Gastrocnemius medialis (tissue), 4 donors: ENCODE measurements around the gene SH2D5. TPM values are rescaled to one million over a fixed set of nuclear protein-coding genes. Genes with fewer than 3 reads are reported as not detected.

Experiments used
- ATAC-seq, 2 donors: fragments of 150-250 bp; one replicate each; pipeline ENCODE4 v1.9.1; 2016
- DNase-seq, 2 donors: peaks; one replicate each; pipeline ENCODE4 v3.0.0-alpha.2; 2019
- H3K27ac ChIP-seq, 4 donors: fragments of 200-600 bp; sonication (generic); 1 replicate in 1 of 4; 2 replicates in 3 of 4; pipeline ENCODE4 v1.5.1; 2016 to 2018; ENCODE audit warnings: mild to moderate bottlenecking in 2 of 4, moderate library complexity in 1 of 4
- H3K27me3 ChIP-seq, 3 donors: fragments of 200-600 bp; sonication (generic) in 2 of 3; 1 replicate in 1 of 3; 2 replicates in 2 of 3; pipeline versions ENCODE4 v1.5.1 to v1.6.0; 2016 to 2019; ENCODE audit warnings: mild to moderate bottlenecking in 1 of 3, moderate library complexity in 1 of 3
- H3K36me3 ChIP-seq, 2 donors: fragments of 200-600 bp; sonication (generic) in 1 of 2; one replicate each; pipeline ENCODE4 v1.5.1; 2017 to 2018
- H3K4me1 ChIP-seq, 2 donors: fragments of 200-600 bp; sonication (generic) in 1 of 2; one replicate each; pipeline ENCODE4 v1.5.1; 2016 to 2017; ENCODE audit warnings: mild to moderate bottlenecking in 2 of 2
- H3K4me3 ChIP-seq, 4 donors: fragments of 200-600 bp; sonication (generic) in 3 of 4; 1 replicate in 1 of 4; 2 replicates in 3 of 4; pipeline ENCODE4 v1.5.1; 2016 to 2019; ENCODE audit warnings: mild to moderate bottlenecking in 2 of 4
- H3K9me3 ChIP-seq, 3 donors: fragments of 200-600 bp; sonication (generic) in 2 of 3; 1 replicate in 1 of 3; 2 replicates in 2 of 3; pipeline ENCODE4 v1.5.1; 2016 to 2019
- POLR2A ChIP-seq, 2 donors: fragments of 450-650 bp; IDR thresholded peaks; one replicate each; pipeline ENCODE4 v1.6.1; 2017; ENCODE audit warnings: antibody characterized with exemption in 2 of 2, mild to moderate bottlenecking in 2 of 2, moderate library complexity in 2 of 2
- in situ Hi-C, 4 donors: fragments of 200-750 bp; cut with MboI; loops; one replicate each; pipeline versions ENCODE4 v1.15.0 to v1.8.0; 2017; ENCODE audit warnings: low sequenced_read_pairs in 4 of 4
- intact Hi-C: fragments of 100-400 bp; cut with DNase I; formaldehyde crosslinking; loops from one replicate; pipeline ENCODE4 v1.15.1; 2023; ENCODE audit warnings: low total_unique reads
- total RNA-seq, 4 donors: library from RNA; depleted of rRNA; stranded (reverse); fragments of >200 nt; gene quantifications; one replicate each; pipeline versions ENCODE4 v1.1.0 to v1.2.3, GENCODE V29; 2016
- TF ChIP-seq, protein P1 (sequence below), 5 experiments: fragments of 450-650 bp in 3 of 5; fragments of 200-600 bp in 2 of 5; sonication (generic) in 2 of 5; IDR thresholded peaks in 4 of 5; conservative IDR thresholded peaks in 1 of 5; 1 replicate in 4 of 5; 2 replicates in 1 of 5; pipeline ENCODE4 v1.5.1; 2016 to 2019; ENCODE audit warnings: antibody characterized with exemption in 5 of 5, mild to moderate bottlenecking in 3 of 5, moderate library complexity in 3 of 5

SH2D5 gene
- total RNA-seq, 4 donors from 2014 or later: 0.53 TPM; not detected in 3

GRCh38 chr1:20701446-20701845 lies 31.1 kb downstream of the SH2D5 start:
- Histone ChIP-seq H3K4me3 (no peak overlapping the region), H3K27me3 (no peaks in the 10 kb centered on the region), H3K27ac (no peak overlapping the region), H3K4me1 (peaks cover 6 to 12% of the 10 kb centered on the region in 2 donors), H3K9me3 (no peaks in the 10 kb centered on the region), H3K36me3 (no peaks in the 10 kb centered on the region)
- DNase-seq: no peak
- ATAC-seq: no peak
- intact Hi-C loops (no loop called here), in situ Hi-C loops (loop anchor here in 1 of 4 donors (25.0 kb wide), 1 partner anchor 661 kb away; no protein-coding TSS in a partner anchor)
- TF ChIP-seq POLR2A (IDR thresholded peaks at IDR 0.05): no peak
- TF ChIP-seq, protein P1, sequence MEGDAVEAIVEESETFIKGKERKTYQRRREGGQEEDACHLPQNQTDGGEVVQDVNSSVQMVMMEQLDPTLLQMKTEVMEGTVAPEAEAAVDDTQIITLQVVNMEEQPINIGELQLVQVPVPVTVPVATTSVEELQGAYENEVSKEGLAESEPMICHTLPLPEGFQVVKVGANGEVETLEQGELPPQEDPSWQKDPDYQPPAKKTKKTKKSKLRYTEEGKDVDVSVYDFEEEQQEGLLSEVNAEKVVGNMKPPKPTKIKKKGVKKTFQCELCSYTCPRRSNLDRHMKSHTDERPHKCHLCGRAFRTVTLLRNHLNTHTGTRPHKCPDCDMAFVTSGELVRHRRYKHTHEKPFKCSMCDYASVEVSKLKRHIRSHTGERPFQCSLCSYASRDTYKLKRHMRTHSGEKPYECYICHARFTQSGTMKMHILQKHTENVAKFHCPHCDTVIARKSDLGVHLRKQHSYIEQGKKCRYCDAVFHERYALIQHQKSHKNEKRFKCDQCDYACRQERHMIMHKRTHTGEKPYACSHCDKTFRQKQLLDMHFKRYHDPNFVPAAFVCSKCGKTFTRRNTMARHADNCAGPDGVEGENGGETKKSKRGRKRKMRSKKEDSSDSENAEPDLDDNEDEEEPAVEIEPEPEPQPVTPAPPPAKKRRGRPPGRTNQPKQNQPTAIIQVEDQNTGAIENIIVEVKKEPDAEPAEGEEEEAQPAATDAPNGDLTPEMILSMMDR (IDR thresholded peaks at IDR 0.05 in 4 of 5, conservative IDR thresholded peaks at IDR 0.05 in 1 of 5): no peak

- Histone ChIP-seq H3K4me1 (peaks cover 6 to 12% of the 10 kb centered on the region in 2 donors), H3K36me3 (no peaks in the 10 kb centered on the region), H3K27ac (no peak overlapping the region), H3K4me3 (no peak overlapping the region), H3K9me3 (no peaks in the 10 kb centered on the region), H3K27me3 (no peaks in the 10 kb centered on the region)
- no peak for DNase-seq
- in situ Hi-C loops: loop anchor here in 1 of 4 donors (25.0 kb wide), 1 partner anchor 662 kb away; no protein-coding TSS in a partner anchor
- intact Hi-C loops: no loop called here
- no peak for TF ChIP-seq POLR2A (IDR thresholded peaks at IDR 0.05)
- TF ChIP-seq, protein P1 (IDR thresholded peaks at IDR 0.05 in 4 of 5, conservative IDR thresholded peaks at IDR 0.05 in 1 of 5): no peak
- no peak for ATAC-seq
Observed at GRCh38 chr1:20700636-20701215, 31.8 kb downstream of the SH2D5 start.

DNA sequence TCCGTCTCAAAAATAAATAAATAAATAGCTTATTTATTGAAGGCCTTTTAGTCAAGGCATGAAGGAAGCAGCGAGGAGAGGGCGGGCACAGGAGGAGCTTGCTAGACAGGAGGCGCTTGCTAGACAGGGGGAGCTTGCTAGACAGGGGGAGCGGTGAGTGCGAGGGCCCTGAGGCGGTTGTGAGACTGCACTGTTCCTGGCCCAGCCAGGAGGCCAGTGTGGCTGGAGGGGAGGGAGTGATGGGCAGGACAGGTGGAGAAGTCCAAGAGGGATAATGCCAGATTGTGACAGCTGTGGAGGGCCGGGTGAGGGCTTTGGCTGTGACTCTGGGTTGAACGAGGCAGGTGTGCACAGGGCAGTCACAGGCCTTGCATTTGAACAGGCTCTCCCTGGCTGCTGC lies 32.9 kb downstream of the SH2D5 start:
- peak; percentile 38 to 72 for DNase-seq
- in situ Hi-C loops: loop anchor here (5.0 to 25.0 kb wide), 3 partner anchors 493 to 663 kb away; no protein-coding TSS in a partner anchor
- ATAC-seq: peak; percentile 21 to 63
- Histone ChIP-seq H3K4me3 (no peak overlapping the region), H3K27ac (peak overlapping the region in 1 of 4 donors; percentile 7), H3K9me3 (no peaks in the 10 kb centered on the region), H3K27me3 (no peaks in the 10 kb centered on the region), H3K36me3 (no peaks in the 10 kb centered on the region), H3K4me1 (peaks cover 6 to 12% of the 10 kb centered on the region in 2 donors)
- intact Hi-C loops: loop anchor here (5.0 kb wide), 1 partner anchor 293 kb away; no protein-coding TSS in a partner anchor
- TF ChIP-seq, protein P1 (IDR thresholded peaks at IDR 0.05 in 4 of 5, conservative IDR thresholded peaks at IDR 0.05 in 1 of 5): no peak
- no peak for TF ChIP-seq POLR2A (IDR thresholded peaks at IDR 0.05)

DNA sequence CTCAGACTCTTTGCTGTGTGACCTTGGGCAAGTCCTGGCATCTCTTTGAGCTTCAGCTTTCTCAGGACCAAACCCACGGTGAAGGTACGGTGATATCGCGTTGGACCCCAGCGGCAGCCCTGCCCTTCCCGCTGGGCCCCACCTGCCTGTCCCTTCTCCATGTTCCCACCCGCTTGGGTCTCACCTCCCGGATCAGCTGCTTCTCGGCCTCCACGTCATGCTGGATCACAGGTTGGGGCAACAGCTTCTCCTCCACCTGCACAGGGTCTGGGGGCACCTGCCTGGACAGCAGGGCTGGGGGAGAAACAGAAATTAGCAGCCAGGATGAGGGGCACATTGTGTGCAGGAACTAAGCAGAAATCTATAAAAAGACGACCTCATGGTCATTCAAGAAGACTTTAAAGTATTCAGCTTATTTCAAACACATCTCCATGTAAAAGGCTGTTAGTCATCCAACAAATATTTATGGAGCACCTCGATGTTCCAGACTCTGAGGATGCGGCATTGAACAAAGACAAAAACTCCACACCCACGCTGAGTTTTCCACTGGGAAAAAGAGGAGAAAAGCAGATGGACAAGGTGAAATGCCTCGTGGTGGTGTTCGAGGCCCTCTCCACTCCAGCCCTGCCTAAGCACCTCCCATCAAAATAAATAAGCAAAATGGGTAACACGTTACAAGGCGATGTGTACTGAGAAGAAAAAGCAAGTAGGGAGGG lies 34.1 kb downstream of the SH2D5 start:
- TF ChIP-seq, protein P1 (IDR thresholded peaks at IDR 0.05 in 4 of 5, conservative IDR thresholded peaks at IDR 0.05 in 1 of 5): no peak
- TF ChIP-seq POLR2A (IDR thresholded peaks at IDR 0.05): no peak
- intact Hi-C loops: loop anchor here (5.0 kb wide), 1 partner anchor 294 kb away; no protein-coding TSS in a partner anchor

More for the DNA sequence above, 34.1 kb downstream of the SH2D5 start:
- H3K36me3 ChIP-seq: no peaks in the 10 kb centered on the region
- H3K4me1 ChIP-seq: peaks cover 6 to 12% of the 10 kb centered on the region in 2 donors
- ATAC-seq (no peak), DNase-seq (no peak)
- no peak overlapping the region for H3K4me3 ChIP-seq
- H3K27ac ChIP-seq: no peak overlapping the region
- H3K27me3 ChIP-seq: no peaks in the 10 kb centered on the region
- in situ Hi-C loops: loop anchor here (5.0 to 25.0 kb wide), 3 partner anchors 494 to 664 kb away; no protein-coding TSS in a partner anchor
- no peaks in the 10 kb centered on the region for H3K9me3 ChIP-seq
